GM23338 (cell line): ENCODE data around the gene MEAK7. TPM values are rescaled to one million over a fixed set of nuclear protein-coding genes. Genes with fewer than 3 reads are reported as not detected.

Experiments
- ATAC-seq: fragments of 200-7000 bp; cut with Tn5 transposase; 3 replicates; pipeline ENCODE4 v1.9.1; 2020
- DNase-seq: peaks from one replicate; pipeline ENCODE4 v3.0.0-alpha.2; 2015; ENCODE audit warnings: low spot score
- H2AFZ ChIP-seq: fragments of 200-600 bp; sonication (generic); 2 replicates; pipeline ENCODE4 v1.8.0; 2016; ENCODE audit warnings: antibody characterized with exemption, mild to moderate bottlenecking, moderate library complexity
- H3F3A ChIP-seq: fragments of 200-600 bp; sonication (generic); replicated peaks from 2 replicates; pipeline ENCODE4 v1.8.0; 2017; ENCODE audit warnings: antibody characterized with exemption, mixed run types, low read depth
- H3K27ac ChIP-seq: fragments of 200-600 bp; sonication (generic); 2 replicates; pipeline ENCODE4 v1.6.1; 2016; ENCODE audit warnings: low read depth
- H3K27me3 ChIP-seq: fragments of 200-600 bp; sonication (generic); 2 replicates; pipeline ENCODE4 v1.8.0; 2016; ENCODE audit warnings: mild to moderate bottlenecking, mixed run types, moderate library complexity; ENCODE audit not compliant: insufficient read depth
- H3K36me3 ChIP-seq: fragments of 200-600 bp; sonication (generic); 2 replicates; pipeline ENCODE4 v1.8.0; 2016; ENCODE audit warnings: mild to moderate bottlenecking; ENCODE audit not compliant: insufficient read depth
- H3K4me1 ChIP-seq: fragments of 200-600 bp; sonication (generic); 2 replicates; pipeline ENCODE4 v1.8.0; 2016; ENCODE audit warnings: mild to moderate bottlenecking, moderate library complexity; ENCODE audit not compliant: insufficient read depth
- H3K4me2 ChIP-seq: fragments of 200-600 bp; sonication (generic); 2 replicates; pipeline ENCODE4 v1.7.1; 2017; ENCODE audit warnings: mixed run types
- H3K4me3 ChIP-seq: fragments of 200-600 bp; sonication (generic); 2 replicates; pipeline ENCODE4 v1.6.1; 2016; ENCODE audit warnings: mixed run types
- H3K79me2 ChIP-seq: fragments of 200-600 bp; sonication (generic); replicated peaks from 2 replicates; pipeline ENCODE4 v1.8.0; 2017; ENCODE audit warnings: mild to moderate bottlenecking; ENCODE audit not compliant: insufficient read depth
- H3K9me2 ChIP-seq: fragments of 200-600 bp; sonication (generic); 2 replicates; pipeline ENCODE4 v1.8.0; 2017; ENCODE audit not compliant: insufficient read depth
- H4K20me1 ChIP-seq: fragments of 200-600 bp; sonication (generic); replicated peaks from 2 replicates; pipeline ENCODE4 v1.8.0; 2017; ENCODE audit warnings: mild to moderate bottlenecking; ENCODE audit not compliant: insufficient read depth
- H3K27ac Mint-ChIP-seq: 2 replicates; pipeline ENCODE4 v1.8.0; 2020; ENCODE audit warnings: inconsistent platforms, mild to moderate bottlenecking, moderate library complexity, mixed read lengths
- H3K27me3 Mint-ChIP-seq: 3 replicates; pipeline ENCODE4 v1.8.0; 2022; ENCODE audit warnings: low read depth, mild to moderate bottlenecking, moderate library complexity, mixed read lengths, inconsistent platforms; ENCODE audit not compliant: insufficient read depth, poor library complexity
- H3K36me3 Mint-ChIP-seq: 3 replicates; pipeline ENCODE4 v1.8.0; 2021; ENCODE audit warnings: low read depth, mild to moderate bottlenecking, inconsistent platforms, moderate library complexity, mixed read lengths
- H3K4me1 Mint-ChIP-seq: 3 replicates; pipeline ENCODE4 v1.8.0; 2020; ENCODE audit warnings: mild to moderate bottlenecking, inconsistent platforms, mixed read lengths
- H3K4me3 Mint-ChIP-seq: 3 replicates; pipeline ENCODE4 v1.8.0; 2021; ENCODE audit warnings: moderate library complexity, mild to moderate bottlenecking, inconsistent platforms, mixed read lengths
- H3K9me3 Mint-ChIP-seq: 3 replicates; pipeline ENCODE4 v1.8.0; 2020; ENCODE audit warnings: moderate library complexity, mild to moderate bottlenecking, inconsistent platforms, mixed read lengths
- CREB1 ChIP-seq: fragments of 250-450 bp; sonication (Bioruptor Pico); IDR thresholded peaks from 2 replicates; pipeline ENCODE4 v1.5.0; 2020; ENCODE audit warnings: low read depth, mild to moderate bottlenecking, moderate library complexity
- CTCF ChIP-seq, 2 experiments: fragments of 200-600 bp in 1 of 2; sonication (generic) in 1 of 2; conservative IDR thresholded peaks; 2 replicates each; pipeline versions ENCODE4 v1.5.1 to v1.6.1; 2016 to 2017; ENCODE audit warnings: antibody characterized with exemption in 2 of 2, low read depth in 2 of 2, mild to moderate bottlenecking in 2 of 2, moderate library complexity in 1 of 2
- EZH2 ChIP-seq: fragments of 200-600 bp; sonication (generic); IDR thresholded peaks from one replicate; pipeline ENCODE4 v1.8.0; 2017; ENCODE audit warnings: antibody characterized with exemption, mild to moderate bottlenecking, low read depth; ENCODE audit not compliant: unreplicated experiment
- EZH2phosphoT487 ChIP-seq: fragments of 200-600 bp; sonication (generic); IDR thresholded peaks from one replicate; pipeline ENCODE4 v1.8.1; 2018; ENCODE audit warnings: antibody characterized with exemption; ENCODE audit not compliant: unreplicated experiment
- JUNB ChIP-seq: IDR thresholded peaks from one replicate; pipeline ENCODE4 v1.6.1; 2016; ENCODE audit warnings: antibody characterized with exemption; ENCODE audit not compliant: unreplicated experiment
- NANOG ChIP-seq: IDR thresholded peaks from 2 replicates; pipeline ENCODE4 v1.6.1; 2016; ENCODE audit warnings: antibody characterized with exemption, borderline replicate concordance
- POLR2AphosphoS5 ChIP-seq: IDR thresholded peaks from 2 replicates; pipeline ENCODE4 v1.6.1; 2016; ENCODE audit warnings: antibody characterized with exemption, low read depth
- REST ChIP-seq: IDR thresholded peaks from one replicate; pipeline ENCODE4 v1.6.1; 2018; ENCODE audit warnings: antibody characterized with exemption; ENCODE audit not compliant: unreplicated experiment
- STAT1 ChIP-seq: IDR thresholded peaks from one replicate; pipeline ENCODE4 v1.6.1; 2016; ENCODE audit warnings: antibody characterized with exemption; ENCODE audit not compliant: unreplicated experiment
- ZNF114 ChIP-seq: fragments of 250-450 bp; sonication (Bioruptor Pico); IDR thresholded peaks from 2 replicates; pipeline ENCODE4 v1.5.0; 2020; ENCODE audit warnings: mild to moderate bottlenecking, moderate library complexity
- ZNF331 ChIP-seq: fragments of 250-450 bp; sonication (Bioruptor Pico); IDR thresholded peaks from 2 replicates; pipeline ENCODE4 v1.5.0; 2020; ENCODE audit warnings: low read depth, mild to moderate bottlenecking, moderate library complexity
- ZNF462 ChIP-seq: fragments of 250-450 bp; sonication (Bioruptor Pico); IDR thresholded peaks from 2 replicates; pipeline ENCODE4 v1.5.0; 2020; ENCODE audit warnings: mild to moderate bottlenecking, moderate library complexity
- polyA plus RNA-seq: library from polyadenylated mRNA; unstranded; fragments of >200 nt; fragmentation: Nextera tagmentation; extraction: Ambion mirVana; gene quantifications from 2 replicates; pipeline ENCODE4 v1.2.1, GENCODE V29; 2016
- total RNA-seq: library from RNA; depleted of rRNA; stranded (reverse); fragments of >200 nt; shearing (Covaris generic); gene quantifications from 2 replicates; pipeline ENCODE4 v1.2.3, GENCODE V29; 2014
- TF ChIP-seq, protein P1 (sequence below): IDR thresholded peaks from 2 replicates; pipeline ENCODE4 v1.6.1; 2016; ENCODE audit warnings: antibody characterized with exemption

MEAK7 gene
- total and polyA plus RNA-seq, 2 experiments from 2014 or later, result 7.5 to 17.2 TPM

- TF ChIP-seq POLR2AphosphoS5 (no peak), ZNF331 (no peak)
Measured at GRCh38 chr16:84535408-84535807, 30.9 kb upstream of the MEAK7 start (continued).

GRCh38 chr16:84534815-84535214, 30.4 kb upstream of the MEAK7 start:
- peaks cover 25% of the 10 kb centered on the region for H3K4me1 ChIP-seq

More at GRCh38 chr16:84534815-84535214, 30.4 kb upstream of the MEAK7 start:
- H3K79me2 ChIP-seq, result no peaks in the 10 kb centered on the region
- H3K36me3 ChIP-seq, result no peaks in the 10 kb centered on the region
- H2AFZ ChIP-seq, result 0 out of 2 replicates have a peak overlapping the region, but pooled peaks have one; percentile 19
- Mint-ChIP-seq H3K36me3 (peaks cover 10% of the 10 kb centered on the region; the same call in 2 of the 3 replicates), H3K4me3 (no peak overlapping the region), H3K27ac (no peak overlapping the region), H3K27me3 (peaks cover 11% of the 10 kb centered on the region), H3K4me1 (peaks cover 36% of the 10 kb centered on the region), H3K9me3 (peaks cover 8% of the 10 kb centered on the region; the same call in 2 of the 3 replicates)
- H3K4me2 ChIP-seq, result peak overlapping the region; percentile 66
- no peaks in the 10 kb centered on the region for H4K20me1 ChIP-seq
- H3K27ac ChIP-seq, result 0 out of 2 replicates have a peak overlapping the region, but pooled peaks have one; percentile 47
- H3K4me3 ChIP-seq, result no peak overlapping the region
- no peaks in the 10 kb centered on the region; the same call in 1 of the 2 replicates for H3F3A ChIP-seq
- H3K9me2 ChIP-seq, result peaks cover 4% of the 10 kb centered on the region
- ATAC-seq, result no peak
- no peaks in the 10 kb centered on the region for H3K27me3 ChIP-seq
- TF ChIP-seq ZNF114 (CRISPR knock-in tag), result no peak
- TF ChIP-seq CTCF (conservative IDR thresholded peaks at IDR 0.05; ENCODE audit: low read depth in 2 of 2), result no peak
- no peak for TF ChIP-seq ZNF462 (CRISPR knock-in tag)
- TF ChIP-seq REST, result no peak
- no peak for TF ChIP-seq NANOG
- no peak for TF ChIP-seq EZH2phosphoT487
- TF ChIP-seq, protein P1, sequence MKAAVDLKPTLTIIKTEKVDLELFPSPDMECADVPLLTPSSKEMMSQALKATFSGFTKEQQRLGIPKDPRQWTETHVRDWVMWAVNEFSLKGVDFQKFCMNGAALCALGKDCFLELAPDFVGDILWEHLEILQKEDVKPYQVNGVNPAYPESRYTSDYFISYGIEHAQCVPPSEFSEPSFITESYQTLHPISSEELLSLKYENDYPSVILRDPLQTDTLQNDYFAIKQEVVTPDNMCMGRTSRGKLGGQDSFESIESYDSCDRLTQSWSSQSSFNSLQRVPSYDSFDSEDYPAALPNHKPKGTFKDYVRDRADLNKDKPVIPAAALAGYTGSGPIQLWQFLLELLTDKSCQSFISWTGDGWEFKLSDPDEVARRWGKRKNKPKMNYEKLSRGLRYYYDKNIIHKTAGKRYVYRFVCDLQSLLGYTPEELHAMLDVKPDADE, result no peak
- TF ChIP-seq EZH2, result no peak
- TF ChIP-seq ZNF331, result no peak
- no peak for TF ChIP-seq POLR2AphosphoS5
- no peak for TF ChIP-seq CREB1 (CRISPR knock-in tag)
- TF ChIP-seq STAT1, result no peak
- TF ChIP-seq JUNB, result no peak
- DNase-seq, result no peak
